Activated CD4-positive, alpha-beta T cell treated with anti-CD3 and anti-CD28 coated beads, Interleukin-2, Interleukin-6, amounts not matched to agents 100 ng/mL and 50 ng/mL, durations not matched to agents 16 hours and 8 hours (primary cell): ENCODE results near the gene VPS13D.

Experiments
- DNase-seq: peaks from one replicate; pipeline ENCODE4 v3.0.0-alpha.2; 2020

VPS13D gene

GRCh38 chr1:12435639-12436344, 206.0 kb downstream of the VPS13D start:
- peak; percentile 90 for DNase-seq

GRCh38 chr1:12436345-12436658, 206.5 kb downstream of the VPS13D start:
- DNase-seq = no peak

- peak; percentile 50 for DNase-seq
Measured at GRCh38 chr1:12436817-12437599, 207.2 kb downstream of the VPS13D start.

GRCh38 chr1:12437629-12438028, 207.8 kb downstream of the VPS13D start:
- no peak for DNase-seq

GRCh38 chr1:12438349-12438924, 208.6 kb downstream of the VPS13D start:
- peak; percentile 87 for DNase-seq

- DNase-seq = no peak
Measured at GRCh38 chr1:12439073-12439472, 209.2 kb downstream of the VPS13D start.

GRCh38 chr1:12441414-12442105, 211.7 kb downstream of the VPS13D start:
- no peak for DNase-seq

GRCh38 chr1:12442217-12442616, 212.4 kb downstream of the VPS13D start:
- no peak for DNase-seq

- DNase-seq = no peak
Measured at GRCh38 chr1:12443151-12443550, 213.3 kb downstream of the VPS13D start.

GRCh38 chr1:12444329-12444841, 214.6 kb downstream of the VPS13D start:
- no peak for DNase-seq

GRCh38 chr1:12445257-12445656, 215.4 kb downstream of the VPS13D start:
- no peak for DNase-seq

GRCh38 chr1:12446593-12446992, 216.8 kb downstream of the VPS13D start:
- no peak for DNase-seq

GRCh38 chr1:12447307-12447706, 217.5 kb downstream of the VPS13D start:
- DNase-seq = no peak

- DNase-seq = no peak
Measured at GRCh38 chr1:12447849-12448312, 218.1 kb downstream of the VPS13D start.

GRCh38 chr1:12448746-12449177, 218.9 kb downstream of the VPS13D start:
- no peak for DNase-seq

- DNase-seq = no peak
Measured at GRCh38 chr1:12450090-12450755, 220.4 kb downstream of the VPS13D start.

- no peak for DNase-seq
Measured at GRCh38 chr1:12450756-12451559, 221.1 kb downstream of the VPS13D start.

GRCh38 chr1:12451560-12451900, 221.7 kb downstream of the VPS13D start:
- no peak for DNase-seq

GRCh38 chr1:12452262-12452661, 222.4 kb downstream of the VPS13D start:
- no peak for DNase-seq

- DNase-seq = no peak
Measured at GRCh38 chr1:12453400-12454343, 223.8 kb downstream of the VPS13D start.
